Astrocyte (in vitro differentiated cells and primary cell): ENCODE measurements around the gene ITGA2. TPM values are rescaled to one million over a fixed set of nuclear protein-coding genes. Genes with fewer than 3 reads are reported as not detected.

Source experiments
- DNase-seq: peaks from one replicate; pipeline ENCODE4 v3.0.0-alpha.2; 2010; ENCODE audit warnings: low read depth
- FAIRE-seq: peaks from 2 replicates; lab custom pipeline; 2011; peaks lifted over from hg19 to GRCh38; lab: Jason Lieb, UNC
- H2AFZ ChIP-seq: 2 replicates; pipeline ENCODE4 v1.6.0; 2012; ENCODE audit warnings: low read depth, low read length, inconsistent platforms
- H3K27ac ChIP-seq: 2 replicates; pipeline ENCODE4 v1.5.1; 2011; ENCODE audit warnings: low read depth, low read length, inconsistent platforms
- H3K27me3 ChIP-seq: 2 replicates; pipeline ENCODE4 v1.6.0; 2011; ENCODE audit warnings: low read length, inconsistent platforms; ENCODE audit not compliant: insufficient read depth
- H3K36me3 ChIP-seq: 2 replicates; pipeline ENCODE4 v1.5.1; 2011; ENCODE audit warnings: low read length, inconsistent platforms; ENCODE audit not compliant: insufficient read depth
- H3K4me1 ChIP-seq: 2 replicates; pipeline ENCODE4 v1.5.1; 2011; ENCODE audit warnings: low read length, inconsistent platforms; ENCODE audit not compliant: insufficient read depth
- H3K4me2 ChIP-seq: 2 replicates; pipeline ENCODE4 v1.6.0; 2012; ENCODE audit warnings: low read length, inconsistent platforms
- H3K4me3 ChIP-seq: 2 replicates; pipeline ENCODE4 v1.5.1; 2011; ENCODE audit warnings: low read depth, mild to moderate bottlenecking, low read length, inconsistent platforms; ENCODE audit not compliant: insufficient read depth
- H3K79me2 ChIP-seq: 2 replicates; pipeline ENCODE4 v1.6.0; 2012; ENCODE audit warnings: mild to moderate bottlenecking, low read length, inconsistent platforms; ENCODE audit not compliant: insufficient read depth
- H3K9ac ChIP-seq: 2 replicates; pipeline ENCODE4 v1.6.0; 2012; ENCODE audit warnings: mild to moderate bottlenecking, low read length, inconsistent platforms
- H3K9me3 ChIP-seq: 2 replicates; pipeline ENCODE4 v1.5.1; 2012; ENCODE audit warnings: low read depth, mild to moderate bottlenecking, low read length, inconsistent platforms; ENCODE audit not compliant: insufficient read depth
- H4K20me1 ChIP-seq: 2 replicates; pipeline ENCODE4 v1.6.0; 2012; ENCODE audit warnings: low read length, inconsistent platforms; ENCODE audit not compliant: insufficient read depth
- H3K27ac Mint-ChIP-seq: one replicate; pipeline ENCODE4 v1.8.0; 2021; ENCODE audit warnings: mild to moderate bottlenecking, mixed read lengths; ENCODE audit not compliant: unreplicated experiment
- H3K27me3 Mint-ChIP-seq: one replicate; pipeline ENCODE4 v1.8.0; 2021; ENCODE audit warnings: low read depth, mixed read lengths; ENCODE audit not compliant: unreplicated experiment
- H3K36me3 Mint-ChIP-seq: one replicate; pipeline ENCODE4 v1.8.0; 2021; ENCODE audit warnings: low read depth, mixed read lengths; ENCODE audit not compliant: unreplicated experiment
- H3K4me1 Mint-ChIP-seq: one replicate; pipeline ENCODE4 v1.8.0; 2021; ENCODE audit warnings: low read depth, mixed read lengths; ENCODE audit not compliant: unreplicated experiment
- H3K4me3 Mint-ChIP-seq: one replicate; pipeline ENCODE4 v1.8.0; 2021; ENCODE audit warnings: mild to moderate bottlenecking, moderate library complexity, mixed read lengths; ENCODE audit not compliant: unreplicated experiment
- H3K9me3 Mint-ChIP-seq: one replicate; pipeline ENCODE4 v1.8.0; 2021; ENCODE audit warnings: mild to moderate bottlenecking, mixed read lengths; ENCODE audit not compliant: unreplicated experiment
- EZH2 ChIP-seq: IDR thresholded peaks from 2 replicates; pipeline ENCODE4 v1.6.1; 2012; ENCODE audit warnings: mild to moderate bottlenecking, low read length, inconsistent platforms; ENCODE audit not compliant: insufficient read depth
- total RNA-seq: library from RNA; stranded (reverse); gene quantifications from 2 replicates; pipeline ENCODE4 v1.2.1, GENCODE V29; 2021
- TF ChIP-seq, protein P1 (sequence below): IDR thresholded peaks from 2 replicates; pipeline ENCODE4 v1.5.1; 2011; ENCODE audit warnings: low read depth, mild to moderate bottlenecking, inconsistent platforms, low read length, moderate library complexity; ENCODE audit not compliant: insufficient read depth

The ITGA2 gene
- total RNA-seq, 1 donor from 2014 or later: 35.9 TPM

DNA sequence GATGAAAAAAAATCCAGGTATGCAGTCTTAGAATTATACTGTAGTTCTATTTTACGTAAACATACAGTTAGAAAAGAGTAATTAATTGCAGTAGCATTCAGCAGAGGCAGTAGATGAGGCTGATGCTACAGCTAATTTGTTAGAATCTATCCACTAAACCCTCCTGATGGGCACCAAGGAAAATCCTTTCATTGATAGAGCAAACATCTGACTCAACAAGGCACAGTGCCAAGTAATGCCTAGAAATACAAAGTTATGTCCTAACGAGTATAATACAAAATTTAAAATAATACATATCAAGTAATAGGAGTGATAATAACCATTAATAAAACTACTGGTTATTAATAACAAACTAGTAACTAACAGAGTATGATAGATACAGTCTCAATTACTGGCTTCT lies 111.5 kb downstream of the ITGA2 start:
- FAIRE-seq: no peak
- H3K4me2 ChIP-seq: no peak overlapping the region

DNA sequence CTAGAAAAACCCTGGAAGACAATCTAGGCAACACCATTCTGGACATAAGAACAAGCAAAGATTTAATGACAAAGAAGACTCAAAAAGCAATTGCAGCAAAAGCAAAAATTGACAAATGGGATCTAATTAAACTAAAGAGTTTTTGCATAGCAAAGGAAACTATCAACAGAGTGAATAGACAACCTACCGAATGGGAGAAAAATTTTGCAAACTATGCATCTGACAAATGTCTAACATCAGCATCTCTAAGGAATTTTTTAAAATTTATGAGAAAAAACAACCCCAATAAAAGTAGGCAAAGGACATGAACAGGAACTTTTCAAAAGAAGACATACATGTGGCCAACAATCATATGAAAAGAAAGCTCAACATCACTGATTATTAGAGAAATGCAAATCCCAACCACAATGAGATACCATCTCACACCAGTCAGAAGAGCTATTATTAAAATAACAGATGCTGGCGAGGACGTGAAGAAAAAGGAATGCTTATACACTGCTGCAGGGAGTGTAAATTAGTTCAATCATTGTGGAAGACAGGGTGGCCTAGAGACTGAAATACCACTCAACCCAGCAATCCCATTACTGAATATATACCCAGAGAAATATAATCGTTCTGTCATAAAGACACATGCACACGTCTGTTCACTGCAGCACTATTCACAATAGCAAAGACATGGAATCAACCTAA lies 116.6 kb downstream of the ITGA2 start:
- Histone ChIP-seq H3K4me1 (no peaks in the 10 kb centered on the region), H3K9me3 (no peaks in the 10 kb centered on the region), H3K4me3 (no peak overlapping the region), H3K27me3 (no peaks in the 10 kb centered on the region), H3K36me3 (peaks cover 6% of the 10 kb centered on the region), H3K27ac (no peak overlapping the region), H2AFZ (no peak overlapping the region), H4K20me1 (no peaks in the 10 kb centered on the region), H3K4me2 (no peak overlapping the region), H3K9ac (no peak overlapping the region), H3K79me2 (peaks cover 21% of the 10 kb centered on the region)
- H3K36me3 Mint-ChIP-seq: peaks cover 17% of the 10 kb centered on the region
- no peaks in the 10 kb centered on the region for H3K27me3 Mint-ChIP-seq
- peak overlapping the region; percentile 22 for H3K4me3 Mint-ChIP-seq
- FAIRE-seq: no peak
- TF ChIP-seq, protein P1, sequence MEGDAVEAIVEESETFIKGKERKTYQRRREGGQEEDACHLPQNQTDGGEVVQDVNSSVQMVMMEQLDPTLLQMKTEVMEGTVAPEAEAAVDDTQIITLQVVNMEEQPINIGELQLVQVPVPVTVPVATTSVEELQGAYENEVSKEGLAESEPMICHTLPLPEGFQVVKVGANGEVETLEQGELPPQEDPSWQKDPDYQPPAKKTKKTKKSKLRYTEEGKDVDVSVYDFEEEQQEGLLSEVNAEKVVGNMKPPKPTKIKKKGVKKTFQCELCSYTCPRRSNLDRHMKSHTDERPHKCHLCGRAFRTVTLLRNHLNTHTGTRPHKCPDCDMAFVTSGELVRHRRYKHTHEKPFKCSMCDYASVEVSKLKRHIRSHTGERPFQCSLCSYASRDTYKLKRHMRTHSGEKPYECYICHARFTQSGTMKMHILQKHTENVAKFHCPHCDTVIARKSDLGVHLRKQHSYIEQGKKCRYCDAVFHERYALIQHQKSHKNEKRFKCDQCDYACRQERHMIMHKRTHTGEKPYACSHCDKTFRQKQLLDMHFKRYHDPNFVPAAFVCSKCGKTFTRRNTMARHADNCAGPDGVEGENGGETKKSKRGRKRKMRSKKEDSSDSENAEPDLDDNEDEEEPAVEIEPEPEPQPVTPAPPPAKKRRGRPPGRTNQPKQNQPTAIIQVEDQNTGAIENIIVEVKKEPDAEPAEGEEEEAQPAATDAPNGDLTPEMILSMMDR: no peak
- TF ChIP-seq EZH2: no peak
- no peak for DNase-seq
- no peak overlapping the region for H3K27ac Mint-ChIP-seq
- no peaks in the 10 kb centered on the region for H3K9me3 Mint-ChIP-seq
- peaks cover 5% of the 10 kb centered on the region for H3K4me1 Mint-ChIP-seq

More for the DNA sequence above, 111.5 kb downstream of the ITGA2 start:
- no peaks in the 10 kb centered on the region for H3K9me3 ChIP-seq
- no peaks in the 10 kb centered on the region for H3K4me1 ChIP-seq
- H3K36me3 Mint-ChIP-seq: peaks cover 12% of the 10 kb centered on the region
- no peak overlapping the region for H3K4me3 ChIP-seq
- TF ChIP-seq, protein P1: no peak
- TF ChIP-seq EZH2: no peak
- H3K27me3 Mint-ChIP-seq: no peaks in the 10 kb centered on the region
- no peak for DNase-seq
- no peak overlapping the region for H3K27ac ChIP-seq
- peaks cover 27% of the 10 kb centered on the region for H3K4me1 Mint-ChIP-seq
- H3K9ac ChIP-seq: no peak overlapping the region
- H3K27me3 ChIP-seq: no peaks in the 10 kb centered on the region
- H2AFZ ChIP-seq: no peak overlapping the region
- no peaks in the 10 kb centered on the region for H3K9me3 Mint-ChIP-seq
- H3K36me3 ChIP-seq: peaks cover 24% of the 10 kb centered on the region
- H3K79me2 ChIP-seq: no peaks in the 10 kb centered on the region
- no peak overlapping the region for H3K27ac Mint-ChIP-seq
- no peak overlapping the region for H3K4me3 Mint-ChIP-seq
- H4K20me1 ChIP-seq: no peaks in the 10 kb centered on the region

DNA sequence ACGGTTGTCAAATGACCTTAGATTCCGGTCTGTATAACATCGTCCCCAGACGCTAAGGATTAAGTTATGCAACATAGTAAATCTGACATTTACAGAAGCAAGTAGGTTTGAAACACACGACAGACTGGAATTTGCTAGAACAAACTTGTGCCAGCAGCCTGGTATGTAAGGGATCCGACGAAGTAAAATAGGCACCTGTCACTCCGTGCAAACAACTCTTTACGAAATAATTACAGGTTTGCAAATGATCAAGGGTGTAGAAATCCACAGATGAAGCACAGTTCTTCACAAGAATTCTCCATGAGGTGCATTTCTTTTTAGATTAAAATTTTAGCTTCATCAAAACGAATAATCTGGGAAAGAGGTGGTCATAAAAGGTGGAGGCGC lies 119.9 kb downstream of the ITGA2 start:
- peak overlapping the region; percentile 88 for H3K4me3 ChIP-seq
- Mint-ChIP-seq H3K9me3 (no peaks in the 10 kb centered on the region), H3K4me1 (peaks cover 6% of the 10 kb centered on the region), H3K4me3 (peak overlapping the region; percentile 92), H3K27ac (peak overlapping the region; percentile 55), H3K27me3 (no peaks in the 10 kb centered on the region), H3K36me3 (peaks cover 11% of the 10 kb centered on the region)
- peaks cover 21% of the 10 kb centered on the region for H3K79me2 ChIP-seq
- H3K9ac ChIP-seq: peak overlapping the region; percentile 89
- peaks cover 4% of the 10 kb centered on the region for H3K36me3 ChIP-seq
- FAIRE-seq (peak; percentile 43), DNase-seq (no peak)
- H3K27ac ChIP-seq: peak overlapping the region; percentile 42
- peak overlapping the region; percentile 91 for H3K4me2 ChIP-seq
- peak overlapping the region; percentile 98 for H2AFZ ChIP-seq
- TF ChIP-seq, protein P1: no peak
- TF ChIP-seq EZH2: no peak
- no peaks in the 10 kb centered on the region for H4K20me1 ChIP-seq
- H3K9me3 ChIP-seq: no peaks in the 10 kb centered on the region
- H3K4me1 ChIP-seq: no peaks in the 10 kb centered on the region
- no peaks in the 10 kb centered on the region for H3K27me3 ChIP-seq
